A549 treated with Mapracorat at 1 μM for 4 hours (cell line): ENCODE results near the gene LCE2A. TPM values are rescaled to one million over a fixed set of nuclear protein-coding genes. Genes with fewer than 3 reads are reported as not detected.

Experiments used
- total RNA-seq: library from RNA; stranded (reverse); fragments of 200-300 nt; extraction: Qiagen RNA extraction; gene quantifications from 5 replicates; pipeline ENCODE4 v1.2.3, GENCODE V29; 2022

LCE2A gene, protein sequence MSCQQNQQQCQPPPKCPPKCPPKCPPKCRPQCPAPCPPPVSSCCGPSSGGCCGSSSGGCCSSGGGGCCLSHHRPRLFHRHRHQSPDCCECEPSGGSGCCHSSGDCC
- not detected in 5 replicates for total RNA-seq

DNA sequence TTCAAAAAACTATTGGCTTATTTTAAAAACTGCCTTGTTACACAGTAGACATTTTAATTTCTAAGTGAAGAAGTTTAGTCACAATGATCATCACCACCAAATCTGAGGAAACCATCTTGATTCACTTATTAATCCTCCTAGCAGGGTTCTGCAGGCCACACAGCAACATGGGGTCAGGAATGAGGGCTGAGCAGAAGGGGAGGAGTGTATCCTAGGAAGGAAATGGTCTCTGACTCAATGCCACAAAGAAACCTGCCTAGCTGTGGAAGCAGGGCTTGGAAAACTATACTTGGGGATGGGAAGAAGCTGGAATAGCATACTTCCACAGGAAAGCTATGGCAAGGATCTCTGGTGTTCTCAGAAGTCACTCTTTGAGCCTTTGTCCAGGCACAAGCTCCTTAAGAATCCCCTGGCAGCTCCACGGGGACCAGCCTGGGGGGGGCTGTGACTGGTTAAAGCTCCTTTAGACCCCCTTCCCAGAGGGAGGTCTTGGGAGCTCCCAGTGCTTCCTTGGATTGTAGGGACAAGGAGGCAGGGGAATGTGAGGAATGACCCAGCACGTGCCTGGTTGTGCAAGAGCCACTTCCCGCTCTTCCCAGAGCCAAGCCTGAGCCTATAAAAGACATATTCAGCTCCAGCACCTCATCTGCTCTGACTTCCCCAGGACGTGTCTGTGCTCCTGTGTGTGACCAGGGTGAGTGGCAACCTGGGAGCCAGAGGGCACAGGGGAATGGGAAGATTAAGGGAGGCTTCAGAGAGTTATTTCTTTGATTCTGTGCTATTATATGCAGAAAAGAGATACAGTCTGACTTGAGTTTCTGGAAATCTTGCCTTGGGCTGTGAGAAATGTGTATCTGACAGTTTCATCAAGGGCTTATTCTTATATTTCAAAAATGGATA lies at the start of gene LCE2A:
Gene LCE2A (plus strand): TSS at position 645 of the 900 bp plus-strand sequence. CDS start 557 bp downstream, outside the sequence.

DNA sequence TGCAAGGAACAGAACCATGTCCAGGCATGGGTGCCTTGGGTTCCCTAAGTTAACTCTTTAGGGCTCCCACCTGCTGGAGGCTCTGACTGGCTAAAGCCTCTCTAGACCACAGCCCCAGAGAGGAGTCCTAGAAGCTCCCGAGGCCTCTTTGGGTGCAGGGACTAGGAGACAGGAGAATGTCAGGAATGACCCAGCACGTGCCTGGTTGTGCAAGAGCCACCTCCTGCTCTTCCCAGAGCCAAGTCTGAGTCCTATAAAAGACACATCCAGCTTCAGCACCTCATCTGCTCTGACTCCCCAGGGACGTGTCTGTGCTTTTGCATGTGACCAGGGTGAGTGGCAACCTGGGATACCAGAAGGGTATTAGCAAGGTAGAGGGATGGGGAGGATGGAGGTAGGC lies 35.0 kb upstream of the LCE2A start, which contains the start of gene LCE2D:
Gene LCE2D (plus strand): TSS at position 283 of the 400 bp plus-strand sequence. CDS start 726 bp downstream, outside the sequence.

DNA sequence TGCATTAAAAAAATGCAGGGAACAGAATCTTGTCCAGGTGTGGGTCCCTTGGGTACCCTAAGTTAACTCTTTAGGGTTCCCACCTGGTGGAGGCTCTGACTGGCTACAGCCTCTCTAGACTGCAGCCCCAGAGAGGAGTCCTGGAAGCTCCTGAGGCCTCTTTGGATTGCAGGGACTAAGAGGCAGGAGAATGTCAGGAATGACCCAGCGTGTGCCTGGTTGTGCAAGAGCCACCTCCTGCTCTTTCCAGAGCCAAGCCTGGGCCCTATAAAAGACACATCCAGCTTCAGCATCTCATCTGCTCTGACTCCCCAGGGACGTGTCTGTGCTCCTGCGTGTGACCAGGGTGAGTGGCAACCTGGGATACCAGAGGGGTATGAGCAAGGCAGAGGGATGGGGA lies 23.2 kb upstream of the LCE2A start, which contains the start of gene LCE2C:
Gene LCE2C (plus strand): TSS at position 297 of the 400 bp plus-strand sequence. CDS start 737 bp downstream, outside the sequence.

DNA sequence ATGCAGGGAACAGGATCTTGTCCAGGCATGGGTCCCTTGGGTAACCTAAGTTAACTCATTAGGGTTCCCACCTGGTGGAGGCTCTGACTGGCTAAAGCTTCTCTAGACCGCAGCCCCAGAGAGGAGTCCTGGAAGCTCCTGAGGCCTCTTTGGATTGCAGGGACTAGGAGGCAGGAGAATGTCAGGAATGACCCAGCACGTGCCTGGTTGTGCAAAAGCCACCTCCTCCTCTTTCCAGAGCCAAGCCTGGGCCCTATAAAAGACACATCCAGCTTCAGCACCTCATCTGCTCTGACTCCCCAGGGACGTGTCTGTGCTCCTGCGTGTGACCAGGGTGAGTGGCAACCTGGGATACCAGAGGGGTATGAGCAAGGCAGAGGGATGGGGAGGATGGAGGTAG lies 12.3 kb upstream of the LCE2A start, which contains the start of gene LCE2B:
Gene LCE2B (plus strand): TSS at position 301 of the 400 bp plus-strand sequence. CDS start 721 bp downstream, outside the sequence.

DNA sequence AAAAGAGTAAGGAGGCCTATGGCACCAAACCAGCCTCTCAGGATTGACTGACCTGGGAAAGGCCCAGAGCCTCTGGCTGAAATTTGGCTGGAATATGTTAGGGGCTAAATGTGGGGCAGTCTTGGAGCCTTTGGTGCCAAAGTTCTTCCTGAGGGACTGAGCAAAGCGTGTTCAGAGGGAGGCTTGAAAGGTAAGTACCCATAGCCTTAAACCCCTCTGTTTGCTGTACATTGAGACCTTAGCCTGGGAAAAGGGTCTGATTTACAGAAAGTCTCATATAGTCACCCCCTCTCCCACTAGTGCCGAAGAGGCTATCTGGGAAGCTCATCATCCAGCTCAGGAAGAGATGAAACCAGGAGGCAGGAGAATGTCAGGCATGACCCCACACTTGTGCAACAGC lies 9.7 kb downstream of the LCE2A start, which contains the start of gene LCE4A:
Gene LCE4A (plus strand): TSS at position 301 of the 400 bp plus-strand sequence. CDS start 916 bp downstream, outside the sequence.

Other genes with a start within 250 kb of the LCE2A start
- gene LCE5A, start 187.5 kb upstream of the LCE2A start, total RNA-seq = not detected in 5 replicates
- 0.26 to 0.75 TPM (median 0.74 TPM) in 3 of 5 replicates, not detected in the others for gene CRCT1, start 183.9 kb upstream of the LCE2A start, total RNA-seq
- gene LCE3E, start 131.6 kb upstream of the LCE2A start, total RNA-seq = 0.30 to 0.54 TPM in 2 of 5 replicates, not detected in the others
- 1.7 to 2.7 TPM (median 2.3 TPM) in 5 replicates for gene LCE3D, start 117.8 kb upstream of the LCE2A start, total RNA-seq
- not detected in 5 replicates for gene LCE3C, start 98.1 kb upstream of the LCE2A start, total RNA-seq
- not detected in 5 replicates for gene LCE3B, start 84.5 kb upstream of the LCE2A start, total RNA-seq
- not detected in 5 replicates for gene LCE3A, start 75.2 kb upstream of the LCE2A start, total RNA-seq
- gene LCE2D, start 35.0 kb upstream of the LCE2A start, total RNA-seq = not detected in 5 replicates
- gene LCE2C, start 23.1 kb upstream of the LCE2A start, total RNA-seq = not detected in 5 replicates
- gene LCE2B, start 12.2 kb upstream of the LCE2A start, total RNA-seq = not detected in 5 replicates
- not detected in 5 replicates for gene LCE4A, start 9.8 kb downstream of the LCE2A start, total RNA-seq
- gene KPRP, start 59.7 kb downstream of the LCE2A start, total RNA-seq = not detected in 5 replicates
- gene LCE1F, start 76.8 kb downstream of the LCE2A start, total RNA-seq = not detected in 5 replicates
- gene LCE1E, start 87.9 kb downstream of the LCE2A start, total RNA-seq = 0.18 TPM in 1 of 5 replicates, not detected in the others
- not detected in 5 replicates for gene LCE1D, start 98.4 kb downstream of the LCE2A start, total RNA-seq
- gene LCE1C, start 108.3 kb downstream of the LCE2A start, total RNA-seq = not detected in 5 replicates
- gene LCE1B, start 113.6 kb downstream of the LCE2A start, total RNA-seq = not detected in 5 replicates
- gene LCE1A, start 129.1 kb downstream of the LCE2A start, total RNA-seq = not detected in 5 replicates
- gene LCE6A, start 144.5 kb downstream of the LCE2A start, total RNA-seq = not detected in 5 replicates
- not detected in 5 replicates for gene LCE7A, start 161.7 kb downstream of the LCE2A start, total RNA-seq
- not detected in 5 replicates for gene SMCP, start 180.0 kb downstream of the LCE2A start, total RNA-seq
- gene IVL, start 210.2 kb downstream of the LCE2A start, total RNA-seq = 0.06 to 0.13 TPM (median 0.10 TPM) in 3 of 5 replicates, not detected in the others
- gene SPRR5, start 248.9 kb downstream of the LCE2A start, total RNA-seq = not detected in 5 replicates